Thoracic aorta (tissue), 2 donors: Measurements from ENCODE around the gene ZNF597. TPM values are rescaled to one million over a fixed set of nuclear protein-coding genes. Genes with fewer than 3 reads are reported as not detected.

ENCODE experiments used
- ATAC-seq: fragments of 150-250 bp; one replicate; pipeline ENCODE4 v1.8.0; 2017; ENCODE audit warnings: low read depth; ENCODE audit not compliant: insufficient number of reproducible peaks, low FRiP score
- DNase-seq: peaks from one replicate; pipeline ENCODE4 v3.0.0-alpha.2; 2020; ENCODE audit warnings: low spot score
- H3K27ac ChIP-seq, 2 donors: fragments of 200-600 bp; sonication (generic); 1 replicate in 1 of 2; 2 replicates in 1 of 2; pipeline ENCODE4 v1.5.1; 2016; ENCODE audit warnings: mild to moderate bottlenecking in 2 of 2, moderate library complexity in 2 of 2
- H3K27me3 ChIP-seq: fragments of 200-600 bp; sonication (generic); replicated peaks from 2 replicates; pipeline ENCODE4 v1.6.0; 2016; ENCODE audit warnings: mild to moderate bottlenecking; ENCODE audit not compliant: insufficient read depth
- H3K36me3 ChIP-seq: fragments of 200-600 bp; sonication (generic); one replicate; pipeline ENCODE4 v1.5.1; 2016
- H3K4me1 ChIP-seq, 2 donors: fragments of 200-600 bp; sonication (generic); 1 replicate in 1 of 2; 2 replicates in 1 of 2; pipeline versions ENCODE4 v1.5.1 to v1.6.0; 2016; ENCODE audit warnings: low read depth in 2 of 2, mild to moderate bottlenecking in 1 of 2; ENCODE audit not compliant: control insufficient read depth in 1 of 2
- H3K4me3 ChIP-seq: fragments of 200-600 bp; sonication (generic); 2 replicates; pipeline ENCODE4 v1.5.1; 2016; ENCODE audit warnings: mild to moderate bottlenecking
- H3K9me3 ChIP-seq: fragments of 200-600 bp; sonication (generic); 2 replicates; pipeline ENCODE4 v1.5.1; 2016
- total RNA-seq, 2 donors: library from RNA; depleted of rRNA; stranded (reverse); fragments of >200 nt; gene quantifications; one replicate each; pipeline versions ENCODE4 v1.1.0 to v1.2.3, GENCODE V29; 2016
- TF ChIP-seq, protein P1 (sequence below): fragments of 200-600 bp; sonication (generic); IDR thresholded peaks from one replicate; pipeline ENCODE4 v1.5.1; 2019; ENCODE audit warnings: antibody characterized with exemption

ZNF597 gene
- total RNA-seq, 2 donors from 2014 or later: 2.3 to 6.2 TPM

GRCh38 chr16:3469736-3470135 is 26.4 kb upstream of the ZNF597 start:
- Histone ChIP-seq H3K4me3 (no peak overlapping the region), H3K36me3 (peaks cover 14% of the 10 kb centered on the region), H3K9me3 (no peaks in the 10 kb centered on the region), H3K27ac (no peak overlapping the region), H3K27me3 (no peaks in the 10 kb centered on the region), H3K4me1 (peaks cover 4 to 20% of the 10 kb centered on the region in 2 donors)
- no peak for DNase-seq
- TF ChIP-seq, protein P1, sequence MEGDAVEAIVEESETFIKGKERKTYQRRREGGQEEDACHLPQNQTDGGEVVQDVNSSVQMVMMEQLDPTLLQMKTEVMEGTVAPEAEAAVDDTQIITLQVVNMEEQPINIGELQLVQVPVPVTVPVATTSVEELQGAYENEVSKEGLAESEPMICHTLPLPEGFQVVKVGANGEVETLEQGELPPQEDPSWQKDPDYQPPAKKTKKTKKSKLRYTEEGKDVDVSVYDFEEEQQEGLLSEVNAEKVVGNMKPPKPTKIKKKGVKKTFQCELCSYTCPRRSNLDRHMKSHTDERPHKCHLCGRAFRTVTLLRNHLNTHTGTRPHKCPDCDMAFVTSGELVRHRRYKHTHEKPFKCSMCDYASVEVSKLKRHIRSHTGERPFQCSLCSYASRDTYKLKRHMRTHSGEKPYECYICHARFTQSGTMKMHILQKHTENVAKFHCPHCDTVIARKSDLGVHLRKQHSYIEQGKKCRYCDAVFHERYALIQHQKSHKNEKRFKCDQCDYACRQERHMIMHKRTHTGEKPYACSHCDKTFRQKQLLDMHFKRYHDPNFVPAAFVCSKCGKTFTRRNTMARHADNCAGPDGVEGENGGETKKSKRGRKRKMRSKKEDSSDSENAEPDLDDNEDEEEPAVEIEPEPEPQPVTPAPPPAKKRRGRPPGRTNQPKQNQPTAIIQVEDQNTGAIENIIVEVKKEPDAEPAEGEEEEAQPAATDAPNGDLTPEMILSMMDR: no peak
- ATAC-seq: no peak

GRCh38 chr16:3468501-3468900 is 25.2 kb upstream of the ZNF597 start:
- TF ChIP-seq, protein P1: no peak
- Histone ChIP-seq H3K36me3 (peaks cover 14% of the 10 kb centered on the region), H3K4me3 (no peak overlapping the region), H3K27me3 (no peaks in the 10 kb centered on the region), H3K4me1 (peaks cover 4 to 22% of the 10 kb centered on the region in 2 donors), H3K27ac (no peak overlapping the region), H3K9me3 (no peaks in the 10 kb centered on the region)
- DNase-seq: no peak
- no peak for ATAC-seq

GRCh38 chr16:3467921-3468320 is 24.6 kb upstream of the ZNF597 start:
- DNase-seq (no peak), ATAC-seq (no peak)

GRCh38 chr16:3467182-3467581 is 23.9 kb upstream of the ZNF597 start:
- DNase-seq (no peak), ATAC-seq (no peak)
- Histone ChIP-seq H3K27me3 (no peaks in the 10 kb centered on the region), H3K4me1 (peaks cover 4 to 26% of the 10 kb centered on the region in 2 donors), H3K36me3 (peaks cover 10% of the 10 kb centered on the region), H3K4me3 (no peak overlapping the region), H3K9me3 (no peaks in the 10 kb centered on the region), H3K27ac (no peak overlapping the region)
- TF ChIP-seq, protein P1: no peak

More at GRCh38 chr16:3467921-3468320, 24.6 kb upstream of the ZNF597 start:
- H3K36me3 ChIP-seq: peaks cover 10% of the 10 kb centered on the region
- no peaks in the 10 kb centered on the region for H3K27me3 ChIP-seq
- peaks cover 4 to 22% of the 10 kb centered on the region in 2 donors for H3K4me1 ChIP-seq
- H3K27ac ChIP-seq: no peak overlapping the region
- H3K9me3 ChIP-seq: no peaks in the 10 kb centered on the region
- no peak overlapping the region for H3K4me3 ChIP-seq
- TF ChIP-seq, protein P1: no peak

DNA sequence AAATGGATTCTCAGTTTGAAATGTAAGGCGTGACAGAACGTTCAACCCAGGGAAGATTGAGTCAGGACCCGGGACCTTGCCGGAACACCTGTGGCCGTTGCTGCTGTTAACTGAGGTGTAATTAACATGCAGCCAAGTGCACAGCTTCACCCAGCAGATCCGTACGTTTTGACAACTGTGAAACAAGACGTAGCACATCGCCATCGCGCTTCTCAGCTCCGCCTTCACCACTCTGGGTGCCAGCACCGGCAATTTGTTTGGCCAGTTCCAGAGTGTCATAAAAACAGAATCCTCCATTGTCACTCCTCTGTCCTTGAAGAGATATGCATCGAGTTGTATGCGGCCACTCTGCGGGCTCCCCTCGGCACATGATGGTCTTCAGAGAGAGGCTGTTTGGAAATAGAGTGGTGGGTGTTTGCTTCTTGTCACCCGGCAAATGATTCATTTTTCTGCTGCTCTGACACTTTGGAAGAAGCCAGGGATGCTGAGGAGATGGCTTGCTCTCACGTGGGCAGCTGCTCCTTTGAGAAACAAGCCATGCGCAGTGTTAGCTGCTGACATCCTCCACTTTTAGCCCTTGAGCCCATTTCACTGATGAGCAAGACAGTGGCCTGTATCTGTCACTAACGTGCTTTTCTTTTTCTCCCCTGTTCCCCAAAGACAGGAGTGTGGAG is 22.7 kb upstream of the ZNF597 start:
- peaks cover 10% of the 10 kb centered on the region for H3K36me3 ChIP-seq
- H3K4me1 ChIP-seq: peaks cover 4 to 37% of the 10 kb centered on the region in 2 donors
- no peaks in the 10 kb centered on the region for H3K9me3 ChIP-seq
- TF ChIP-seq, protein P1: no peak
- H3K27me3 ChIP-seq: no peaks in the 10 kb centered on the region
- no peak overlapping the region for H3K27ac ChIP-seq
- DNase-seq (no peak), ATAC-seq (no peak)
- no peak overlapping the region for H3K4me3 ChIP-seq
